Cardiac fibroblast (primary cell): ENCODE measurements around the gene PARN.

Source experiments
- DNase-seq, 2 donors: peaks; one replicate each; pipeline versions ENCODE4 v3.0.0 to v3.0.0-alpha.2; 2010; ENCODE audit warnings: low read depth in 2 of 2
- H3K4me3 ChIP-seq, 2 donors: replicated peaks in 1 of 2; 1 replicate in 1 of 2; 2 replicates in 1 of 2; pipeline ENCODE4 v1.5.1; 2011; ENCODE audit warnings: low read depth in 2 of 2, low read length in 2 of 2, mild to moderate bottlenecking in 2 of 2, moderate library complexity in 1 of 2
- TF ChIP-seq, protein P1 (sequence below): IDR thresholded peaks from one replicate; pipeline ENCODE4 v1.5.1; 2011; ENCODE audit warnings: low read depth, mild to moderate bottlenecking, low read length, inconsistent platforms

PARN gene

GRCh38 chr16:14489460-14489859 lies 140.6 kb downstream of the PARN start:
- TF ChIP-seq, protein P1, sequence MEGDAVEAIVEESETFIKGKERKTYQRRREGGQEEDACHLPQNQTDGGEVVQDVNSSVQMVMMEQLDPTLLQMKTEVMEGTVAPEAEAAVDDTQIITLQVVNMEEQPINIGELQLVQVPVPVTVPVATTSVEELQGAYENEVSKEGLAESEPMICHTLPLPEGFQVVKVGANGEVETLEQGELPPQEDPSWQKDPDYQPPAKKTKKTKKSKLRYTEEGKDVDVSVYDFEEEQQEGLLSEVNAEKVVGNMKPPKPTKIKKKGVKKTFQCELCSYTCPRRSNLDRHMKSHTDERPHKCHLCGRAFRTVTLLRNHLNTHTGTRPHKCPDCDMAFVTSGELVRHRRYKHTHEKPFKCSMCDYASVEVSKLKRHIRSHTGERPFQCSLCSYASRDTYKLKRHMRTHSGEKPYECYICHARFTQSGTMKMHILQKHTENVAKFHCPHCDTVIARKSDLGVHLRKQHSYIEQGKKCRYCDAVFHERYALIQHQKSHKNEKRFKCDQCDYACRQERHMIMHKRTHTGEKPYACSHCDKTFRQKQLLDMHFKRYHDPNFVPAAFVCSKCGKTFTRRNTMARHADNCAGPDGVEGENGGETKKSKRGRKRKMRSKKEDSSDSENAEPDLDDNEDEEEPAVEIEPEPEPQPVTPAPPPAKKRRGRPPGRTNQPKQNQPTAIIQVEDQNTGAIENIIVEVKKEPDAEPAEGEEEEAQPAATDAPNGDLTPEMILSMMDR, result peak; percentile 18
- DNase-seq, result peak in 1 of 2 donors; percentile 45
- no peak overlapping the region for H3K4me3 ChIP-seq

- TF ChIP-seq, protein P1, result no peak
- DNase-seq, result no peak
- H3K4me3 ChIP-seq, result peak overlapping the region in 1 of 2 donors; percentile 45
Measured at GRCh38 chr16:14487579-14487978, 142.5 kb downstream of the PARN start.

DNA sequence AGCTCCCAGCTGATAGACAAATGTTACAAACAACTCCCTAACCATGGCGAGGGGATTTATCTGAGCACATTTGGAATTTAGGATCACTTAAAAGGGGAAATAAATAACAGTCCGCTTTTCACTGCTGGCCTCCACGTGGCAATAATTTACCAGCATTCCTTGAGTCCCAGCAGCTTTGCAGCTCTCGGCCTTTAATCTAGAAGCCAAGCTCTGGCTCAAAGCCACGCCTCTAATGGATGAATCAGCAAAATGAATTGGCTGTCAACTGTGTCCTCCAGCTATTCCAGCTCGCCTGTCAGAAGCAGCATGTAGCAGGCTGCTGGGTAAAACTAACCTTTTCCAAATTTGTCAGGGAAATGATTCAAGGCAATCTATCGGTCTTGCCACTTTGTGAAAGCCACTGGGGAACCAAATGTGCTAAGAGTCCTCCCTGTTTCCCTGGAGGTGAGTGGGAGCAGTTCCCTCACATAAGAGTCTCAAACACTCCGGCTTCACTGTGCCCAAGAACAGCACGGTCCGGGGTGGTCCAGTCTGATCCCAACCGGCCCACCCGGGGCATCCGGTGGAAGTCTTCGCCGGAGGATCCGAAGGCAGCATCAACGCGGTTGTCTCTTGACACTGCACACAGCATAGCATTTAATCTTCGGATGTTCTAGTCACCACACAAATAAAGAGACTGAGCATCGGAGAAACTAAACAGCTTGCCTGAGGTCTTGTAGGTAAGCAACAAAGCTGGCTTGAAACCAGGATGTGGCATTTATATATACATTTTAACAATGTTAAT lies 143.3 kb downstream of the PARN start:
- peak overlapping the region; percentile 35 to 45 for H3K4me3 ChIP-seq
- peak; percentile 93 to 96 for DNase-seq
- TF ChIP-seq, protein P1, result no peak

- no peak overlapping the region for H3K4me3 ChIP-seq
- TF ChIP-seq, protein P1, result no peak
- DNase-seq, result peak in 1 of 2 donors; percentile 14
Measured at GRCh38 chr16:14485811-14486519, 144.1 kb downstream of the PARN start.

GRCh38 chr16:14485121-14485551 lies 144.9 kb downstream of the PARN start:
- DNase-seq, result peak in 1 of 2 donors; percentile 35
- TF ChIP-seq, protein P1, result no peak
- H3K4me3 ChIP-seq, result no peak overlapping the region

DNA sequence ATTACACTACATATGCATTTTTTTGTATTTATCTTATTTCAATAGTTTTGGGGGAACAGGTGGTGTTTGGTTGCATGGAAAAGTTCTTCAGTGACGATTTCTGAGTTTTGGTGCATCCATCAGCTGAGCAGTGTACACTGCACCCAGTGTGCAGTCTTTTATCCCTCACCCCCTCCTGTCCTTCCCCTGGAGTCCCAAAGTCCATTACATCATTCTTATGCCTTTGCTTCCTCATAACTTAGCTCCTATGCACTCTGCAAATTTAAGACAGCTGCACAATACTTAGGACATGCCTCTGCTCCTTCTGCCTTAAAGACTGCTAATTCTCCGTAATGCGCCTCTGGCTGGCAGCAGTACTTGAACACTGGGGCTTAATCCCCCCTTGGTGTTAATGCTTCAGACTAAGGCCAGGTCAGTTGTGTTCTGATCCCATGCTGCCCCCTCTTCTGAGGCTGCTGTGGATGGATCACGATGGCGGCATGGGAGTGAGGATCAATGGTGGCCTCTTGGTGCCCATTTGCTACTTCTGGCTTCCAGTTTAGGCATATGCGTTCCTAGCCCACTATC lies 146.2 kb downstream of the PARN start:
- TF ChIP-seq, protein P1, result no peak
- H3K4me3 ChIP-seq, result no peak overlapping the region
- no peak for DNase-seq
